HCT116 (cell line): Measurements from ENCODE around the gene SPATA20. TPM values are rescaled to one million over a fixed set of nuclear protein-coding genes. Genes with fewer than 3 reads are reported as not detected.

Experiments
- ATAC-seq: fragments of 200-7000 bp; cut with Tn5 transposase; 2 replicates; pipeline ENCODE4 v1.9.1; 2020; ENCODE audit warnings: mild to moderate bottlenecking, moderate library complexity
- BruUV-seq: library from RNA; stranded (reverse); fragments of 400-500 nt; replicated peaks from 2 replicates; lab custom pipeline; 2021; lab: Mats Ljungman, UMichigan
- CTCF ChIA-PET: fragments of 300-600 bp; sonication (Branson Sonifier 250); formaldehyde crosslinking; loops from one replicate; lab custom pipeline; 2021; ENCODE audit warnings: antibody characterized with exemption; lab: Charles Lee
- POLR2A ChIA-PET: fragments of 300-600, 350-600 bp; sonication (Branson Sonifier 250); formaldehyde crosslinking; loops from one replicate; lab custom pipeline; 2021; ENCODE audit warnings: antibody characterized with exemption; lab: Charles Lee
- RAD21 ChIA-PET, 2 experiments: fragments of 300-600 bp; sonication (Branson Sonifier 250); formaldehyde crosslinking; loops; one replicate each; lab custom pipeline; 2023; ENCODE audit warnings: low total read pairs in 2 of 2; ENCODE audit not compliant: uncharacterized antibody in 2 of 2, unreplicated experiment in 2 of 2, low non-redundant PET in 1 of 2; lab: Charles Lee
- DNase-seq: peaks from one replicate; pipeline ENCODE4 v3.0.0-alpha.2; 2010; ENCODE audit warnings: low read depth, low spot score
- H2AFZ ChIP-seq: fragments of 200-600 bp; shearing (Covaris generic), sonication (generic); 2 replicates; pipeline ENCODE4 v1.6.1; 2017; ENCODE audit warnings: low read depth, mixed run types, mixed read lengths, antibody characterized with exemption, low read length; ENCODE audit not compliant: poor library complexity, severe bottlenecking
- H3K27ac ChIP-seq: 2 replicates; pipeline ENCODE4 v1.5.1; 2012; ENCODE audit warnings: low read depth, low read length
- H3K27me3 ChIP-seq: fragments of 200-600 bp; sonication (generic); 2 replicates; pipeline ENCODE4 v1.6.1; 2016; ENCODE audit warnings: mixed run types, low read length, mixed read lengths; ENCODE audit not compliant: insufficient read depth
- H3K36me3 ChIP-seq, 2 experiments: fragments of 200-500 bp in 1 of 2; fragments of 200-600 bp in 1 of 2; sonication (Bioruptor generic) in 1 of 2; sonication (generic) in 1 of 2; 2 replicates each; pipeline versions ENCODE4 v1.5.1 to v1.6.1; 2014 to 2016; ENCODE audit warnings: low read length in 2 of 2, inconsistent platforms in 1 of 2, mixed read lengths in 1 of 2, mixed run types in 1 of 2; ENCODE audit not compliant: insufficient read depth in 2 of 2, control insufficient read depth in 1 of 2
- H3K4me1 ChIP-seq, 2 experiments: fragments of 200-600 bp in 1 of 2; sonication (generic) in 1 of 2; 2 replicates each; pipeline versions ENCODE4 v1.5.1 to v1.6.1; 2012 to 2017; ENCODE audit warnings: low read length in 2 of 2, inconsistent platforms in 1 of 2, mild to moderate bottlenecking in 1 of 2, mixed read lengths in 1 of 2, mixed run types in 1 of 2, moderate library complexity in 1 of 2; ENCODE audit not compliant: insufficient read depth in 2 of 2, control insufficient read depth in 1 of 2
- H3K4me2 ChIP-seq: fragments of 200-600 bp; sonication (generic); 2 replicates; pipeline ENCODE4 v1.6.1; 2017; ENCODE audit warnings: mixed run types, low read length, mixed read lengths
- H3K4me3 ChIP-seq, 2 experiments: fragments of 200-600 bp in 1 of 2; sonication (generic) in 1 of 2; replicated peaks in 1 of 2; 2 replicates each; pipeline ENCODE4 v1.5.1; 2011 to 2016; ENCODE audit warnings: low read length in 2 of 2, control low read depth in 1 of 2, low read depth in 1 of 2, mild to moderate bottlenecking in 1 of 2, mixed read lengths in 1 of 2, mixed run types in 1 of 2
- H3K79me2 ChIP-seq: fragments of 200-600 bp; sonication (generic); 2 replicates; pipeline ENCODE4 v1.6.1; 2017; ENCODE audit warnings: mild to moderate bottlenecking, mixed run types, low read length, moderate library complexity, mixed read lengths; ENCODE audit not compliant: insufficient read depth
- H3K9ac ChIP-seq: fragments of 200-600 bp; sonication (generic); 2 replicates; pipeline ENCODE4 v1.6.1; 2016; ENCODE audit warnings: low read length, mixed read lengths
- H3K9me2 ChIP-seq: fragments of 200-600 bp; sonication (generic), shearing (Covaris generic); 2 replicates; pipeline ENCODE4 v1.6.1; 2017; ENCODE audit warnings: mixed run types, mild to moderate bottlenecking, moderate library complexity; ENCODE audit not compliant: insufficient read depth
- H3K9me3 ChIP-seq, 2 experiments: fragments of 200-500 bp in 1 of 2; fragments of 200-600 bp in 1 of 2; sonication (Bioruptor generic) in 1 of 2; sonication (generic) in 1 of 2; 2 replicates each; pipeline ENCODE4 v1.6.1; 2014 to 2017; ENCODE audit warnings: low read length in 2 of 2, mixed read lengths in 2 of 2, inconsistent platforms in 1 of 2, low read depth in 1 of 2, mild to moderate bottlenecking in 1 of 2, mixed run types in 1 of 2, moderate library complexity in 1 of 2; ENCODE audit not compliant: control insufficient read depth in 1 of 2, insufficient read depth in 1 of 2
- H4K20me1 ChIP-seq: fragments of 200-600 bp; sonication (generic), shearing (Covaris generic); 2 replicates; pipeline ENCODE4 v1.6.1; 2017; ENCODE audit warnings: mixed run types, mild to moderate bottlenecking, moderate library complexity; ENCODE audit not compliant: insufficient read depth
- EGR1 ChIP-seq: IDR thresholded peaks from 2 replicates; pipeline ENCODE4 v1.6.1; 2012; ENCODE audit warnings: low read depth
- EZH2 ChIP-seq: fragments of 200-600 bp; sonication (generic); IDR thresholded peaks from 2 replicates; pipeline ENCODE4 v1.6.1; 2017; ENCODE audit warnings: antibody characterized with exemption, mixed run types
- EZH2phosphoT487 ChIP-seq: fragments of 200-600 bp; IDR thresholded peaks from 2 replicates; pipeline ENCODE4 v1.6.1; 2018; ENCODE audit warnings: antibody characterized with exemption, borderline replicate concordance
- FOSL1 ChIP-seq: IDR thresholded peaks from 2 replicates; pipeline ENCODE4 v1.6.1; 2012; ENCODE audit warnings: low read depth
- JUND ChIP-seq: IDR thresholded peaks from 2 replicates; pipeline ENCODE4 v1.6.1; 2012
- POLR2A ChIP-seq: IDR thresholded peaks from 2 replicates; pipeline ENCODE4 v1.7.0; 2011; ENCODE audit warnings: borderline replicate concordance; ENCODE audit not compliant: insufficient read depth, insufficient read length; ENCODE audit errors: extremely low read depth
- POLR2AphosphoS5 ChIP-seq: IDR thresholded peaks from 2 replicates; pipeline ENCODE4 v1.6.1; 2011; ENCODE audit warnings: mild to moderate bottlenecking, low read depth, low read length, moderate library complexity
- RAD21 ChIP-seq: IDR thresholded peaks from 2 replicates; pipeline ENCODE4 v1.6.1; 2012; ENCODE audit warnings: low read depth, mild to moderate bottlenecking
- REST ChIP-seq: IDR thresholded peaks from 2 replicates; pipeline ENCODE4 v1.6.1; 2012; ENCODE audit warnings: low read depth
- SIN3A ChIP-seq: IDR thresholded peaks from 2 replicates; pipeline ENCODE4 v1.6.1; 2012; ENCODE audit warnings: low read depth
- SP1 ChIP-seq: IDR thresholded peaks from 2 replicates; pipeline ENCODE4 v1.6.1; 2012; ENCODE audit warnings: low read depth
- SRF ChIP-seq: IDR thresholded peaks from 2 replicates; pipeline ENCODE4 v1.6.1; 2012; ENCODE audit warnings: low read depth
- TCF7L2 ChIP-seq: IDR thresholded peaks from 2 replicates; pipeline ENCODE4 v1.7.0; 2011; ENCODE audit warnings: borderline replicate concordance, inconsistent platforms; ENCODE audit not compliant: insufficient read depth, insufficient read length; ENCODE audit errors: extremely low read depth
- YY1 ChIP-seq: IDR thresholded peaks from 2 replicates; pipeline ENCODE4 v1.6.1; 2011; ENCODE audit warnings: low read length, low read depth, moderate library complexity, mild to moderate bottlenecking; ENCODE audit not compliant: insufficient replicate concordance; ENCODE audit errors: extremely low read depth
- ZNF274 ChIP-seq: fragments of 200-500 bp; sonication (Bioruptor generic); IDR thresholded peaks from 2 replicates; pipeline ENCODE4 v1.6.1; 2014; ENCODE audit warnings: mild to moderate bottlenecking, low read depth, low read length, inconsistent platforms
- intact Hi-C: fragments of 100-400 bp; cut with micrococcal nuclease; formaldehyde crosslinking; loops from 2 replicates; pipeline ENCODE4 v1.10.0; 2022
- total RNA-seq: library from RNA; stranded (reverse); gene quantifications from one replicate; pipeline ENCODE4 v1.2.1, GENCODE V29; 2021; ENCODE audit not compliant: unreplicated experiment
- TF ChIP-seq, protein P1 (sequence below), 3 experiments: fragments of 200-600 bp in 1 of 3; sonication (generic) in 1 of 3; IDR thresholded peaks in 2 of 3; conservative IDR thresholded peaks in 1 of 3; 2 replicates each; pipeline ENCODE4 v1.5.1; 2012 to 2017; ENCODE audit warnings: low read depth in 2 of 3, low read length in 2 of 3, antibody characterized with exemption in 1 of 3, borderline replicate concordance in 1 of 3, control low read depth in 1 of 3, mild to moderate bottlenecking in 1 of 3, mixed read lengths in 1 of 3, mixed run types in 1 of 3, moderate library complexity in 1 of 3; ENCODE audit not compliant: insufficient read depth in 1 of 3

The SPATA20 gene
- total RNA-seq, 1 experiment from 2014 or later: 57.5 TPM

DNA sequence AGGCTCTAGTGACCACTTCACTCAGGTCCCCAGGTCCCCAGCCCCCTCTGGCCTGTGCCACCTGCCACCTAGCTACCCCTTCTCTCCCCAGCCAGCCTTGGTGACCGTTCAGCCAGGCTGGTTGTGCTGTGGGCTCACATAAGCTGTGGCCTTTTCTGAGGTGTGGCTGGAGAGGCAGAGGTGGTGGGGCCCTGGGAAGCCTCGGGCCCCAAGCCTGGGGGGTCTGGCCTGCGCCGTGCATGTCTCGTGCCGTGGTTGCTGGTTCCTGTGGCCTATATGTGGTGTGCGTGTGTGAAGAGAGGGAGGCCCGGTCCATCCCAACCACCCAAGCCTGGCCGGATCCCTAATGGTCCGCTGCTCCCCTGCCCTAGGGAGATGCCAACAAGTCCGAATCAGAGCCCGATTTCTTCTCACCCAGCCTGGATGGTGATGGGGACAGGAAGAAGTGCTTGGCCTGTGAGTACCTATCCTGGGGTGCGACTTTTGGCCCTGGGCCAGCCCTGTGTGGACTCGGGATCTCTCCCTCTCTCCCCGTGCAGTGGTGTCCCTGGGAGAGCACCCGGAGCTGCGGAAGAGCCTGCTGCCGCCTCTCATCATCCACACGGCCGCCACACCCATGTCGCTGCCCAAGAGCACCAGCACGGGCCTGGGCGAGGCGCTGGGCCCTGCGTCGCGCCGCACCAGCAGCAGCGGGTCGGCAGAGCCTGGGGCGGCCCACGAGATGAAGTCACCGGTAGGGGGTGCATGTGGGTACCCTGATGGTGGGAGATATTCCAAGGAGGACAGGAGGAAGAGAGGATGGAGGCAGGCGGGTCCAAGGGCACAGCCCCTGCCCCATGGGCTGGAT, 49.4 kb downstream of the SPATA20 start:
- H3K4me2 ChIP-seq: no peak overlapping the region
- H4K20me1 ChIP-seq: no peaks in the 10 kb centered on the region
- H3K27me3 ChIP-seq: no peaks in the 10 kb centered on the region
- H3K9ac ChIP-seq: no peak overlapping the region
- CTCF ChIA-PET: no interaction called here
- TF ChIP-seq, protein P1, sequence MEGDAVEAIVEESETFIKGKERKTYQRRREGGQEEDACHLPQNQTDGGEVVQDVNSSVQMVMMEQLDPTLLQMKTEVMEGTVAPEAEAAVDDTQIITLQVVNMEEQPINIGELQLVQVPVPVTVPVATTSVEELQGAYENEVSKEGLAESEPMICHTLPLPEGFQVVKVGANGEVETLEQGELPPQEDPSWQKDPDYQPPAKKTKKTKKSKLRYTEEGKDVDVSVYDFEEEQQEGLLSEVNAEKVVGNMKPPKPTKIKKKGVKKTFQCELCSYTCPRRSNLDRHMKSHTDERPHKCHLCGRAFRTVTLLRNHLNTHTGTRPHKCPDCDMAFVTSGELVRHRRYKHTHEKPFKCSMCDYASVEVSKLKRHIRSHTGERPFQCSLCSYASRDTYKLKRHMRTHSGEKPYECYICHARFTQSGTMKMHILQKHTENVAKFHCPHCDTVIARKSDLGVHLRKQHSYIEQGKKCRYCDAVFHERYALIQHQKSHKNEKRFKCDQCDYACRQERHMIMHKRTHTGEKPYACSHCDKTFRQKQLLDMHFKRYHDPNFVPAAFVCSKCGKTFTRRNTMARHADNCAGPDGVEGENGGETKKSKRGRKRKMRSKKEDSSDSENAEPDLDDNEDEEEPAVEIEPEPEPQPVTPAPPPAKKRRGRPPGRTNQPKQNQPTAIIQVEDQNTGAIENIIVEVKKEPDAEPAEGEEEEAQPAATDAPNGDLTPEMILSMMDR (IDR thresholded peaks at IDR 0.05 in 2 of 3, conservative IDR thresholded peaks at IDR 0.05 in 1 of 3; ENCODE audit: borderline replicate concordance in 1 of 3, insufficient read depth in 1 of 3, low read depth in 2 of 3, low read length in 2 of 3): no peak
- TF ChIP-seq POLR2AphosphoS5 (no peak), REST (no peak), EZH2 (no peak), FOSL1 (no peak), EZH2phosphoT487 (no peak), TCF7L2 (no peak), JUND (no peak), EGR1 (no peak), SP1 (no peak), SRF (no peak), SIN3A (no peak), POLR2A (no peak), ZNF274 (no peak), RAD21 (no peak), YY1 (no peak)
- TF ChIP-seq, all 23 proteins: peak for 0
- no peak overlapping the region for H3K4me3 ChIP-seq
- ChIA-PET RAD21 (no interaction called here), POLR2A (no interaction called here)
- no peaks in the 10 kb centered on the region for H3K36me3 ChIP-seq
- H2AFZ ChIP-seq: no peak overlapping the region
- intact Hi-C loops: no loop called here
- H3K4me1 ChIP-seq: no peaks in the 10 kb centered on the region
- no peak overlapping the region for H3K27ac ChIP-seq
- DNase-seq (no peak), ATAC-seq (no peak)
- H3K79me2 ChIP-seq: no peaks in the 10 kb centered on the region
- no TSS peak for BruUV-seq
- H3K9me2 ChIP-seq: no peaks in the 10 kb centered on the region
- H3K9me3 ChIP-seq: no peaks in the 10 kb centered on the region
